ENCODE results near the gene DHPS.

Gene DHPS

GRCh38 chr19:12656899-12657571 is 24.6 kb downstream of the DHPS start:
- H3K36me3 ChIP-seq = peaks cover 3% of the 10 kb centered on the region; the same call in 1 of the 2 replicates

GRCh38 chr19:12655546-12655945 is 26.1 kb downstream of the DHPS start:
- no peaks in the 10 kb centered on the region for H3K27me3 ChIP-seq
- H3K36me3 ChIP-seq = peaks cover 3% of the 10 kb centered on the region; the same call in 1 of the 2 replicates
- H3K9me3 ChIP-seq = no peaks in the 10 kb centered on the region
- DNase-seq = no peak
- H3K4me1 ChIP-seq = no peaks in the 10 kb centered on the region
- no peak for TF ChIP-seq CTCF (IDR thresholded peaks at IDR 0.05; ENCODE audit: low read depth, low read length)
- H3K4me3 ChIP-seq (ENCODE audit: low read depth, low read length) = no peak overlapping the region

More at GRCh38 chr19:12656899-12657571, 24.6 kb downstream of the DHPS start:
- Histone ChIP-seq H3K9me3 (no peaks in the 10 kb centered on the region), H3K4me1 (no peaks in the 10 kb centered on the region), H3K4me3 (ENCODE audit: low read depth, low read length) (no peak overlapping the region), H3K27me3 (no peaks in the 10 kb centered on the region)
- DNase-seq = no peak
- TF ChIP-seq CTCF (IDR thresholded peaks at IDR 0.05; ENCODE audit: low read depth, low read length) = no peak

GRCh38 chr19:12652219-12652618 is 29.5 kb downstream of the DHPS start:
- no peaks in the 10 kb centered on the region for H3K27me3 ChIP-seq
- H3K9me3 ChIP-seq = no peaks in the 10 kb centered on the region; the same call in 1 of the 2 replicates
- H3K4me1 ChIP-seq = no peaks in the 10 kb centered on the region
- peaks cover 3% of the 10 kb centered on the region; the same call in 1 of the 2 replicates for H3K36me3 ChIP-seq
- DNase-seq = no peak
- TF ChIP-seq CTCF (IDR thresholded peaks at IDR 0.05; ENCODE audit: low read depth, low read length) = no peak
- no peak overlapping the region for H3K4me3 ChIP-seq (ENCODE audit: low read depth, low read length)

GRCh38 chr19:12649941-12650340 is 31.7 kb downstream of the DHPS start:
- no peak overlapping the region for H3K4me3 ChIP-seq (ENCODE audit: low read depth, low read length)
- no peaks in the 10 kb centered on the region for H3K4me1 ChIP-seq
- H3K27me3 ChIP-seq = no peaks in the 10 kb centered on the region
- no peaks in the 10 kb centered on the region for H3K36me3 ChIP-seq
- DNase-seq = no peak
- no peaks in the 10 kb centered on the region; the same call in 1 of the 2 replicates for H3K9me3 ChIP-seq
- no peak for TF ChIP-seq CTCF (IDR thresholded peaks at IDR 0.05; ENCODE audit: low read depth, low read length)

- H3K9me3 ChIP-seq = no peaks in the 10 kb centered on the region; the same call in 1 of the 2 replicates
- DNase-seq = no peak
- no peak overlapping the region for H3K4me3 ChIP-seq (ENCODE audit: low read depth, low read length)
- TF ChIP-seq CTCF (IDR thresholded peaks at IDR 0.05; ENCODE audit: low read depth, low read length) = no peak
- H3K36me3 ChIP-seq = no peaks in the 10 kb centered on the region
- no peaks in the 10 kb centered on the region for H3K27me3 ChIP-seq
- no peaks in the 10 kb centered on the region for H3K4me1 ChIP-seq
Measured at GRCh38 chr19:12648088-12648487, 33.6 kb downstream of the DHPS start.

- peak; percentile 68 for DNase-seq
- no peak overlapping the region for H3K4me3 ChIP-seq (ENCODE audit: low read depth, low read length)
Measured at GRCh38 chr19:12647490-12648071, 34.1 kb downstream of the DHPS start.

More at GRCh38 chr19:12647490-12648071, 34.1 kb downstream of the DHPS start:
- Histone ChIP-seq H3K36me3 (no peaks in the 10 kb centered on the region), H3K9me3 (no peaks in the 10 kb centered on the region; the same call in 1 of the 2 replicates), H3K4me1 (no peaks in the 10 kb centered on the region), H3K27me3 (no peaks in the 10 kb centered on the region)
- TF ChIP-seq CTCF (IDR thresholded peaks at IDR 0.05; ENCODE audit: low read depth, low read length) = no peak
